ENCODE results near the gene SLC6A13. TPM values are rescaled to one million over a fixed set of nuclear protein-coding genes. Genes with fewer than 3 reads are reported as not detected.

SLC6A13 gene
- total RNA-seq, 1 experiment from 2014 or later = 0.72 TPM

- H3K4me1 Mint-ChIP-seq (ENCODE audit: insufficient read depth, unreplicated experiment) = no peaks in the 10 kb centered on the region
- H3K4me3 Mint-ChIP-seq (ENCODE audit: unreplicated experiment) = no peak overlapping the region
- no peak overlapping the region for H3K27ac Mint-ChIP-seq (ENCODE audit: low read depth, unreplicated experiment)
- BruUV-seq (replicated peaks) = no TSS peak
- no peak for TF ChIP-seq CTCF (IDR thresholded peaks at IDR 0.05; ENCODE audit: unreplicated experiment)
- ChIA-PET CTCF (interaction anchor here (0.5 to 2.4 kb wide), 2 partner anchors 8 to 65 kb away, joined by 3 to 9 read pairs; no protein-coding TSS in a partner anchor), POLR2A (no interaction called here)
- H3K36me3 Mint-ChIP-seq (ENCODE audit: insufficient read depth, unreplicated experiment) = no peaks in the 10 kb centered on the region
- peaks cover 65% of the 10 kb centered on the region for H3K27me3 Mint-ChIP-seq (ENCODE audit: insufficient read depth, unreplicated experiment)
- H3K9me3 Mint-ChIP-seq (ENCODE audit: unreplicated experiment) = no peaks in the 10 kb centered on the region
- intact Hi-C loops (cut with micrococcal nuclease) = no loop called here
- no peak for DNase-seq (ENCODE audit: unreplicated experiment)
These were observed 34.5 kb downstream of the SLC6A13 start for GRCh38 chr12:227923-228845.

GRCh38 chr12:227286-227915 lies 35.2 kb downstream of the SLC6A13 start:
- POLR2A ChIA-PET = no interaction called here
- no peak for DNase-seq (ENCODE audit: unreplicated experiment)
- no peaks in the 10 kb centered on the region for H3K4me1 Mint-ChIP-seq (ENCODE audit: insufficient read depth, unreplicated experiment)
- no peaks in the 10 kb centered on the region for H3K9me3 Mint-ChIP-seq (ENCODE audit: unreplicated experiment)
- no peak for TF ChIP-seq CTCF (IDR thresholded peaks at IDR 0.05; ENCODE audit: unreplicated experiment)
- H3K36me3 Mint-ChIP-seq (ENCODE audit: insufficient read depth, unreplicated experiment) = no peaks in the 10 kb centered on the region
- no peak overlapping the region for H3K27ac Mint-ChIP-seq (ENCODE audit: low read depth, unreplicated experiment)
- no TSS peak for BruUV-seq (replicated peaks)
- CTCF ChIA-PET = no interaction called here
- intact Hi-C loops (cut with micrococcal nuclease) = no loop called here
- peaks cover 61% of the 10 kb centered on the region for H3K27me3 Mint-ChIP-seq (ENCODE audit: insufficient read depth, unreplicated experiment)
- no peak overlapping the region for H3K4me3 Mint-ChIP-seq (ENCODE audit: unreplicated experiment)

DNA sequence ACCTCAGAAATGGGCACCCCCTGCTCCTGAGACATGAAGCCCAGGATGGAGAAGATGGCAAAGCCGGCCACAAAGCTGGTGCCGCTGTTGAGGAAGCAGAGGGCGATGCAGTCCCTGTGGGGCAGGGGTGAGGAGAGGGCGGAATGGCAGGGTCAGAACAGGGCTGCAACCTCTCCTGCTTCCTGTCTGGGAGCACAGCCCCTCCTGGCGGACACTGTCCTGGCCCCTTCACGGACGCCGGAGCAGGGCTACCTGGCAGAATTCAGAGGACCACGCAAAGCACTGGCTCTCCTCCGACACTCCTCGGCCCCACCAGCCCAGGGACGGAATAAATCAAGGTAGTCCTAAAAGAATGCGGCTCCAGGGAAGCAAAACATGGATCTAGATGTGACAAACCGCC lies 36.2 kb downstream of the SLC6A13 start:
- Mint-ChIP-seq H3K4me3 (ENCODE audit: unreplicated experiment) (no peak overlapping the region), H3K4me1 (ENCODE audit: insufficient read depth, unreplicated experiment) (no peaks in the 10 kb centered on the region), H3K9me3 (ENCODE audit: unreplicated experiment) (no peaks in the 10 kb centered on the region), H3K27ac (ENCODE audit: low read depth, unreplicated experiment) (no peak overlapping the region), H3K36me3 (ENCODE audit: insufficient read depth, unreplicated experiment) (no peaks in the 10 kb centered on the region), H3K27me3 (ENCODE audit: insufficient read depth, unreplicated experiment) (peaks cover 64% of the 10 kb centered on the region)
- POLR2A ChIA-PET = no interaction called here
- BruUV-seq (replicated peaks) = no TSS peak
- no peak for TF ChIP-seq CTCF (IDR thresholded peaks at IDR 0.05; ENCODE audit: unreplicated experiment)
- DNase-seq (ENCODE audit: unreplicated experiment) = no peak
- CTCF ChIA-PET = no interaction called here
- intact Hi-C loops (cut with micrococcal nuclease) = no loop called here

- Mint-ChIP-seq H3K9me3 (ENCODE audit: unreplicated experiment) (no peaks in the 10 kb centered on the region), H3K36me3 (ENCODE audit: insufficient read depth, unreplicated experiment) (no peaks in the 10 kb centered on the region), H3K27ac (ENCODE audit: low read depth, unreplicated experiment) (no peak overlapping the region), H3K4me3 (ENCODE audit: unreplicated experiment) (no peak overlapping the region), H3K27me3 (ENCODE audit: insufficient read depth, unreplicated experiment) (peaks cover 61% of the 10 kb centered on the region), H3K4me1 (ENCODE audit: insufficient read depth, unreplicated experiment) (no peaks in the 10 kb centered on the region)
- intact Hi-C loops (cut with micrococcal nuclease) = no loop called here
- no peak for TF ChIP-seq CTCF (IDR thresholded peaks at IDR 0.05; ENCODE audit: unreplicated experiment)
- DNase-seq (ENCODE audit: unreplicated experiment) = no peak
- BruUV-seq (replicated peaks) = no TSS peak
- ChIA-PET POLR2A (no interaction called here), CTCF (no interaction called here)
These were observed 37.6 kb downstream of the SLC6A13 start for GRCh38 chr12:225012-225411.

All from MCF 10A (cell line).